Breast epithelium (tissue), 3 donors: ENCODE results near the gene MAST4.

Experiments
- CTCF ChIP-seq, 3 donors: fragments of 450-650 bp; IDR thresholded peaks; one replicate each; pipeline ENCODE4 v1.5.1; 2016 to 2017; ENCODE audit warnings: antibody characterized with exemption in 3 of 3, mild to moderate bottlenecking in 3 of 3, moderate library complexity in 3 of 3
- POLR2AphosphoS5 ChIP-seq, 3 donors: sonication (generic); formaldehyde crosslinking; IDR thresholded peaks; one replicate each; pipeline ENCODE4 v1.6.1; 2017; ENCODE audit warnings: antibody characterized with exemption in 3 of 3

GRCh38 chr5:67000794-67001475, 404.7 kb downstream of the MAST4 start:
- TF ChIP-seq CTCF (IDR thresholded peaks at IDR 0.05), result no peak
- no peak for TF ChIP-seq POLR2AphosphoS5 (IDR thresholded peaks at IDR 0.05)
